Stomach (tissue), 4 donors: Measurements from ENCODE around the gene MOB3B.

Source experiments
- CTCF ChIP-seq, 7 experiments: fragments of 450-650 bp in 4 of 7; fragments of 200-600 bp in 3 of 7; sonication (generic) in 3 of 7; IDR thresholded peaks; one replicate each; pipeline ENCODE4 v1.5.1; 2016 to 2019; ENCODE audit warnings: antibody characterized with exemption in 7 of 7, control low read depth in 2 of 7, mild to moderate bottlenecking in 1 of 7
- POLR2A ChIP-seq, 4 donors: fragments of 450-650 bp; IDR thresholded peaks; one replicate each; pipeline ENCODE4 v1.6.1; 2016; ENCODE audit warnings: antibody characterized with exemption in 4 of 4, control low read depth in 2 of 4, mild to moderate bottlenecking in 1 of 4, moderate library complexity in 1 of 4

GRCh38 chr9:27561685-27562084 lies 32.1 kb upstream of the MOB3B start:
- no peak for TF ChIP-seq CTCF (IDR thresholded peaks at IDR 0.05)
- no peak for TF ChIP-seq POLR2A (IDR thresholded peaks at IDR 0.05)
